BLaER1 treated with 17β-estradiol and CSF1 and Interleukin-3, amounts not matched to agents 10 nM and 100 nM (cell line): ENCODE measurements around the gene DTL.
"Not testable (repeated sequence)": the region's sequence is repeated elsewhere in the genome, so short reads cannot be mapped to it uniquely, and the experiment has no call there.

ENCODE experiments used
- H3K27ac ChIP-seq, 11 experiments: shearing (Covaris generic); formaldehyde crosslinking; 2 replicates each; pipeline ENCODE4 v1.8.1; 2022
- H3K27me3 ChIP-seq, 11 experiments: shearing (Covaris generic); formaldehyde crosslinking; 2 replicates each; pipeline ENCODE4 v1.8.1; 2022
- H3K36me3 ChIP-seq, 11 experiments: shearing (Covaris generic); formaldehyde crosslinking; 2 replicates each; pipeline ENCODE4 v1.8.1; 2022
- H3K4me1 ChIP-seq, 10 experiments: shearing (Covaris generic); formaldehyde crosslinking; 2 replicates each; pipeline ENCODE4 v1.8.1; 2022
- H3K4me2 ChIP-seq, 11 experiments: shearing (Covaris generic); formaldehyde crosslinking; 2 replicates each; pipeline ENCODE4 v1.8.1; 2022
- H3K4me3 ChIP-seq, 10 experiments: shearing (Covaris generic); formaldehyde crosslinking; 2 replicates each; pipeline ENCODE4 v1.8.1; 2022
- H3K9ac ChIP-seq, 11 experiments: shearing (Covaris generic); formaldehyde crosslinking; 2 replicates each; pipeline ENCODE4 v1.8.1; 2022
- H3K9me3 ChIP-seq, 11 experiments: shearing (Covaris generic); formaldehyde crosslinking; replicated peaks in 1 of 11; 2 replicates each; pipeline ENCODE4 v1.8.1; 2022
- H4K20me1 ChIP-seq, 11 experiments: shearing (Covaris generic); formaldehyde crosslinking; 2 replicates each; pipeline ENCODE4 v1.8.1; 2022
- Cebpa-rat ChIP-seq, 11 experiments: shearing (Covaris generic); IDR thresholded peaks; 2 replicates each; pipeline ENCODE4 v1.8.1; 2022

The DTL gene, protein sequence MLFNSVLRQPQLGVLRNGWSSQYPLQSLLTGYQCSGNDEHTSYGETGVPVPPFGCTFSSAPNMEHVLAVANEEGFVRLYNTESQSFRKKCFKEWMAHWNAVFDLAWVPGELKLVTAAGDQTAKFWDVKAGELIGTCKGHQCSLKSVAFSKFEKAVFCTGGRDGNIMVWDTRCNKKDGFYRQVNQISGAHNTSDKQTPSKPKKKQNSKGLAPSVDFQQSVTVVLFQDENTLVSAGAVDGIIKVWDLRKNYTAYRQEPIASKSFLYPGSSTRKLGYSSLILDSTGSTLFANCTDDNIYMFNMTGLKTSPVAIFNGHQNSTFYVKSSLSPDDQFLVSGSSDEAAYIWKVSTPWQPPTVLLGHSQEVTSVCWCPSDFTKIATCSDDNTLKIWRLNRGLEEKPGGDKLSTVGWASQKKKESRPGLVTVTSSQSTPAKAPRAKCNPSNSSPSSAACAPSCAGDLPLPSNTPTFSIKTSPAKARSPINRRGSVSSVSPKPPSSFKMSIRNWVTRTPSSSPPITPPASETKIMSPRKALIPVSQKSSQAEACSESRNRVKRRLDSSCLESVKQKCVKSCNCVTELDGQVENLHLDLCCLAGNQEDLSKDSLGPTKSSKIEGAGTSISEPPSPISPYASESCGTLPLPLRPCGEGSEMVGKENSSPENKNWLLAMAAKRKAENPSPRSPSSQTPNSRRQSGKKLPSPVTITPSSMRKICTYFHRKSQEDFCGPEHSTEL

DNA sequence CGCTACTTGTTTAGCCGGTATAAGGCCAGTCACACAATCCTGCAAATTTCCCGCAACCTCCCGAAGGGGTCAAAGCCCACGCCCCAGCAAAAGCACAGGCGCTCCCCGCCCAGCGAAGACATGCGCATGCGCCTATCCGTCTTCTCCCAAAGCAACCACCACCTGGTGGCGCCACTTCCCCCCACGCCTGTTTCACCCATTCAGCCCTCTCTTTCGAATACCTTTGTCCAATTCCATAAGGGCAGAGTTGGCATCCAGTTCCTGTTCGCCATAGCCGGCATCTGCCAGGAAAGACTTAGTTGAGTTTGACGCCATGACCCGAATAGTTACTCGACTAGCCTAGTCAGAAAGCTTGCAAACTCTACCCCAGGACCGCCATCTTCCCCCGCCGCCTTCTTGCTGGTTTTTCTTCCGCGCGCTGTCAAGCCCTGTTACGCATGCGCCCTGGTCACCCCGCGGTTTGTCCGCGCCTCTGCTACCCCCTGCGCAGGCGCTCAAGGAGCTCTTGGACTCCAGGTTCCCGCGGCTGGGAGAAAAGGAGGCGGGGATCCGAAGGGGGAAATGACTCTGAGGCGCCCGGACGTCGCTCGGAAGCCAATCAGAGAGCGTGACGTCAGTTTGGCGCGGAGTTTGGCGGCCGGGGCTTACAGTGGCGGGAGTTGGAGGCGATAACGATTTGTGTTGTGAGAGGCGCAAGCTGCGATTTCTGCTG, at the start of gene DTL, which contains the start of gene INTS7:
TSS of gene DTL (plus strand) at position 626 of the 712 bp plus-strand sequence. CDS start 143 bp downstream, outside the sequence.
TSS of gene INTS7 (minus strand) at position 435 of the 712 bp plus-strand sequence. CDS start at position 315, 120 bp downstream.
- peak within 1 kb of the TSS; percentile 71 to 92 (median 87) for H3K9ac ChIP-seq
- H3K4me1 ChIP-seq: peaks cover 53 to 78% (median 65%) of the 10 kb centered on the region in 10 experiments
- H3K4me3 ChIP-seq: peak within 1 kb of the TSS; percentile 71 to 90 (median 84)
- peaks cover 0 to 68% (median 45%) of the 10 kb centered on the region in 11 experiments; a peak in 15 of 22 replicates for H4K20me1 ChIP-seq
- H3K4me2 ChIP-seq: peak within 1 kb of the TSS; percentile 81 to 97 (median 92)
- peak within 1 kb of the TSS; percentile 31 to 93 (median 89); a peak in 21 of 22 replicates for H3K27ac ChIP-seq
- peaks cover 0 to 63% (median 29%) of the 10 kb centered on the region in 11 experiments; a peak in 15 of 22 replicates for H3K36me3 ChIP-seq
- H3K27me3 ChIP-seq: no peaks in the 10 kb centered on the region
- no peak for TF ChIP-seq Cebpa-rat (IDR thresholded peaks at IDR 0.05)
- H3K9me3 ChIP-seq: no peaks in the 10 kb centered on the region

DNA sequence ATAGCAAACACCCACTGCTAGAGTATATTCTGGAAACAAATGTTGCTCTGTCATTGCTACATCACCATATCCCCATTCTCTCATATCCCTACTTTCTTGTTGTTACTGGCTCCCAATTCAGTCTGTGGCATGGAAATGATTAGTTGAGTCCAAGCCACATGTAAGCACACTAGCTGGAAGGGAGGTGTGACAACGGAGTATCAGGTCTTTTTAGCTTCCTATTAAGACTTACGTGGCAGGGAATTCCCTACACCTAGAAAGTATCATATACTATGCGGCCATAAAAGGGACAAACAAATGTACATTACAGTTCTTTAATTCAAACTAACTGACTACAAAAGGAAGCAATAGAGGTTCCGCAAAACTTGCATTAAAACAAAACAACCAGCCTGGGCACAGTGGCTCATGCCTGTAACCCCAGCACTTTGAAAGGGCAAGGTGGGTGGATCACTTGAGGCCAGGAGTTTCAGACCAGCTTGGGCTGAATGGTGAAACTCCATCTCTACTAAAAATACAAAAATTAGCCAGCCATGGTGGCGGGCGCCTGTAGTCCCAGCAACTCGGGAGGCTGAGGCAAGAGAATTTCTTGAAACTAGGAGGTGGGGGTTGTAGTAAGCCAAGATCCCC, 48.8 kb upstream of the DTL start:
- no peak overlapping the region for H3K4me3 ChIP-seq

DNA sequence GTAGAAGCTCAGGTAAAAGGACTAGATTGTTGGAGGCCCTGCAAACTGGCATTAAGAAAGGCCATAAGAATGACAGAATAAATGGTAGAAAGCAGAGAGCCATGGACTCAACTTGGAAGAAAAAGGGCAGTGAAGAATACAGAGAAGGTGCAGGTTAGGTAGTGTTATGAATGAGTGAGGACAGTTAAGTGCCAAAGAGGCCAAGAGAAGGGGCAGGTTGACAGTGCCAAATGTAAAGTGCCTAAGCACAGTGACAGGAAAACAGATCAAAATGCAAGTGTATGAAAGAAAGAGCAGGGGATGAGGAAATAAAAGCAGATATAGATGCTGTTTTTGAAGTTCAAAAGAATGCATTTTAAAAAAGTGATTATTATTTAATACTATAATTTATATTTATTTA, 43.9 kb upstream of the DTL start:
- H3K9ac ChIP-seq: no peak overlapping the region
- H3K4me2 ChIP-seq: no peak overlapping the region
- peaks cover 0 to 2% (median 0%) of the 10 kb centered on the region in 11 experiments; a peak in 1 of 22 replicates for H3K9me3 ChIP-seq
- no peak for TF ChIP-seq Cebpa-rat (IDR thresholded peaks at IDR 0.05)
- no peak overlapping the region for H3K27ac ChIP-seq
- no peaks in the 10 kb centered on the region for H3K27me3 ChIP-seq
- peaks cover 31 to 95% (median 62%) of the 10 kb centered on the region in 11 experiments for H3K36me3 ChIP-seq
- no peaks in the 10 kb centered on the region; a peak in 1 of 22 replicates for H4K20me1 ChIP-seq
- no peak overlapping the region for H3K4me3 ChIP-seq
- H3K4me1 ChIP-seq: no peaks in the 10 kb centered on the region

More for the DNA sequence above, 48.8 kb upstream of the DTL start:
- Histone ChIP-seq H3K9me3 (no peaks in the 10 kb centered on the region), H3K27ac (no peak overlapping the region), H3K4me2 (no peak overlapping the region), H3K4me1 (no peaks in the 10 kb centered on the region), H3K27me3 (no peaks in the 10 kb centered on the region), H3K36me3 (peaks cover 53 to 96% (median 70%) of the 10 kb centered on the region in 11 experiments), H4K20me1 (no peaks in the 10 kb centered on the region), H3K9ac (no peak overlapping the region)
- no peak for TF ChIP-seq Cebpa-rat (IDR thresholded peaks at IDR 0.05)

DNA sequence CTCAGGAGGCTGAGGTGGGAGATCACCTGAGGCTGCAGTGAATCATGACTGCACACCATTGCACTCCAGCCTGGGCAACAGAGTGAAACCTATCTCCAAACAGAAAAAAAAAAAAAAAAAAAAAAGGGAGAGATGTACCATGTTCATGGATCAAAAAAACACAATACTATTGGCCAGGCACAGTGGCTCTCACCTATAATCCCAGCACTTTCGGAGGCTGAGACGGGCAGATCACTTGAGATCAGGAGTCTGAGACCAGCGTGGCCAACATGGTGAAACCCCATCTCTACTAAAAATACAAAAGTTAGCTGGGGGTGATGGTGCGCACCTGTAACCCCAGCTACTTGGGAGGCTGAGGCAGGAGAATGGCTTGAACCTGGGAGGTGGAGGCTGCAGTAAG, 38.1 kb upstream of the DTL start:
- Histone ChIP-seq H3K36me3 (peaks cover 53 to 98% (median 83%) of the 10 kb centered on the region in 11 experiments), H3K9me3 (peaks cover 0 to 19% (median 12%) of the 10 kb centered on the region in 11 experiments; a peak in 13 of 22 replicates)
- not testable (repeated sequence) for H3K4me3 ChIP-seq, H3K27me3 ChIP-seq, H3K4me2 ChIP-seq, H3K4me1 ChIP-seq, H3K9ac ChIP-seq, H3K27ac ChIP-seq, H4K20me1 ChIP-seq

DNA sequence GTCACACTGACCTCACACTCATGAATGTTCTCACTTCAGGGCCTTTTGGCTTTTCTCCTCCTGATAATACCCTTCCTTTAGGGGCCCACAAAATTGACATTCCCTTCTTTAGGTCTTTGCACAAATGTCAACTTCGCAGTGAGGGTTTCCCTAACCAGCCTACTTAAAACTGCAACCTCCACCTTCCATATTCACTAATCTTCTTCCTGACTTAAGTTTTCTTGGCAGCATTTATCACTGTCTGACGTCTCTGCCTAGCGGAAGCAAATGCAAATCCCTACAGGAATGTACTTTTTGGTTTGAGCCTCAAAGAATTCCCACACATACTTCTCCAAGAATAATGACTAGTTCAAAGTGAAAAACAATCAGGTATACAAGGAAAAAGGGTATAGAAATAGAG, 33.0 kb upstream of the DTL start:
- Histone ChIP-seq H3K4me3 (no peak overlapping the region), H3K4me1 (no peaks in the 10 kb centered on the region), H3K27me3 (no peaks in the 10 kb centered on the region), H3K9ac (no peak overlapping the region), H4K20me1 (peaks cover 0 to 6% (median 0%) of the 10 kb centered on the region in 11 experiments; a peak in 1 of 22 replicates), H3K27ac (no peak overlapping the region), H3K4me2 (no peak overlapping the region), H3K36me3 (peaks cover 70 to 100% (median 92%) of the 10 kb centered on the region in 11 experiments), H3K9me3 (peaks cover 0 to 9% (median 7%) of the 10 kb centered on the region in 11 experiments; a peak in 13 of 22 replicates)
- TF ChIP-seq Cebpa-rat (IDR thresholded peaks at IDR 0.05): no peak

DNA sequence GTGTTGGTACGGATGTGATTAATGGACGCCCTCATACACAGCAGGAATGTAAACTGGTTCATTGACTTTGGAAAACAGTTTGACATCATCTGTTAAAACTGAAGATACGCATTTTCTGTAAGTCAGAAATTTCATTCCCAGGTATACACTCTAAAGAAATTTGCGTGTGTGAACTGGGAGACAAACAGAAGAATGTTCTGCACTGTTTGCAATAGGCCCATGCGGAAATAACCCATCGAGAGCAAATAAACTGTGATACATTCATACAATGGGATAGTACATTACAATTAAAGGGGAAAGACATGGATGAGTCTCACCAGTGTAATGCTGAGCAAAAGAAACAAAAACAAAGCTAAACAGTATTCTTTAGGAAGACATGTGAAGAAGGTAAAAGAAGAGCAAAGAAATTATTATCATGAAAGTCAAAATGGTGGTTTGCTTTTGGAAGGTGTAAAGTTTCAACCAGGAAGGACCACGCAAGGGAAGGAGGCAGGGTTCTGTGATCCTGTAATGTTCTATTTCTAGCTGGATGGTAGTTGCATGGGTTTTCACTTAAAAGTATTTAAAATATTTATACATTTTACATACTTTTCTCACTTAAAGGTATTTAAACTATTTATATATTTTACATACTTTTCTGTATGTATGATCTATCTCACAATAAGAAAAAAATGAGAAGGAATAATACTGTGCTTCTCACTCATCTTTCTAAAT, 30.5 kb upstream of the DTL start:
- Histone ChIP-seq H3K27me3 (no peaks in the 10 kb centered on the region), H3K4me1 (no peaks in the 10 kb centered on the region), H4K20me1 (no peaks in the 10 kb centered on the region), H3K4me3 (no peak overlapping the region), H3K36me3 (peaks cover 78 to 100% (median 93%) of the 10 kb centered on the region in 11 experiments), H3K9ac (no peak overlapping the region), H3K4me2 (no peak overlapping the region), H3K27ac (no peak overlapping the region), H3K9me3 (no peaks in the 10 kb centered on the region)
- TF ChIP-seq Cebpa-rat (IDR thresholded peaks at IDR 0.05): no peak

DNA sequence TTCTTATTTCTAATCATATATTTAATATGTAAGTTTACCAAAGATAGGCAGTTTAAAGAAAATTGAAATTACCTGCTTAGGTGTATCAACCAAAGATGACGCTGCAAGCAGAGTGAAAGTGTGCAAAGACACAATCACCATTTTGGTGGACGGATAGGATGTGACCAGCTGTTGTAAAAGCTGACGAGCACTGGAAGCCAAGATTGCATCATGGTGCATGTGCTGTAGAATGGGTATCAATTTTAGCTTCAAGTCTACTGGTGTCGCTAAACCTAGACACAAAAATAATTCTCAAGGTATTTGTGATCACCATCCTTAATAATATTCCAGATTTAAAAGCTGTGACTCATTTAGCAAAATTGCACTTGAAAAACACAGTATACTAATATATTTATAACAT, 28.4 kb upstream of the DTL start:
- peaks cover 0 to 7% (median 0%) of the 10 kb centered on the region in 11 experiments; a peak in 1 of 22 replicates for H4K20me1 ChIP-seq
- H3K4me3 ChIP-seq: no peak overlapping the region
- H3K27me3 ChIP-seq: no peaks in the 10 kb centered on the region
- peaks cover 70 to 100% (median 90%) of the 10 kb centered on the region in 11 experiments for H3K36me3 ChIP-seq
- no peak overlapping the region for H3K9ac ChIP-seq
- no peak for TF ChIP-seq Cebpa-rat (IDR thresholded peaks at IDR 0.05)
- no peaks in the 10 kb centered on the region for H3K9me3 ChIP-seq
- H3K4me2 ChIP-seq: no peak overlapping the region
- H3K27ac ChIP-seq: no peak overlapping the region
- H3K4me1 ChIP-seq: no peaks in the 10 kb centered on the region

DNA sequence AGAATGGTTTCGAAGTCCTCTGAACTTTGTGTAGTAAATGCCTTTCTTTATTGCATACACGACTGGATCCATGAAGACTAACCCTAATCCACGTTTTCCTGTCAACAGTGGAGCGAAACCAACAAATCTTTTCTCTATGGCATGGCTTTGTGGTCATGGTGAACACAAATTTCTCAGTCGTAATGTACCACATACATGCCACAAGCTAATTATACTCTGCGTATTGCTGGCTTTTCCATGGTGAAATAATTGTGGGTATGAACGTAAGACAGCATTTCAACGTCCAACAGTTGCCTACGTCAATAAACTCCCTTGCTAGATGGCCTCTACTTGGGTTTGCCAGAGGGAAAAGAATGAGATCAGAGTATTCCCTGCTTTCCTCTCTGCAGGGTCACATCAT, 27.7 kb upstream of the DTL start:
- Histone ChIP-seq H3K36me3 (peaks cover 65 to 98% (median 86%) of the 10 kb centered on the region in 11 experiments), H3K4me2 (no peak overlapping the region), H3K4me1 (no peaks in the 10 kb centered on the region), H3K9ac (no peak overlapping the region), H3K27ac (no peak overlapping the region), H4K20me1 (peaks cover 0 to 10% (median 0%) of the 10 kb centered on the region in 11 experiments; a peak in 1 of 22 replicates), H3K4me3 (no peak overlapping the region), H3K27me3 (no peaks in the 10 kb centered on the region), H3K9me3 (no peaks in the 10 kb centered on the region)
- no peak for TF ChIP-seq Cebpa-rat (IDR thresholded peaks at IDR 0.05)
